Epithelial cell of proximal tubule (primary cell): Measurements from ENCODE around the gene ANKRD52. TPM values are rescaled to one million over a fixed set of nuclear protein-coding genes. Genes with fewer than 3 reads are reported as not detected.

ENCODE experiments used
- DNase-seq: peaks from one replicate; pipeline ENCODE4 v3.0.0-alpha.2; 2011; ENCODE audit warnings: low read depth
- H3K4me3 ChIP-seq: 2 replicates; pipeline ENCODE4 v1.5.1; 2011; ENCODE audit warnings: low read depth, mild to moderate bottlenecking, low read length
- total RNA-seq: library from RNA; depleted of rRNA; stranded (reverse); fragments of >200 nt; gene quantifications from 2 replicates; pipeline ENCODE4 v1.2.3, GENCODE V29; 2015
- TF ChIP-seq, protein P1 (sequence below): conservative IDR thresholded peaks from 2 replicates; pipeline ENCODE4 v1.5.1; 2012; ENCODE audit warnings: low read depth, mild to moderate bottlenecking, low read length

Gene ANKRD52
- total RNA-seq, 1 donor from 2014 or later, result 29.6 TPM

- peak; percentile 62 for DNase-seq
- peak within 1 kb of the TSS; percentile 69 for H3K4me3 ChIP-seq
- TF ChIP-seq, protein P1, sequence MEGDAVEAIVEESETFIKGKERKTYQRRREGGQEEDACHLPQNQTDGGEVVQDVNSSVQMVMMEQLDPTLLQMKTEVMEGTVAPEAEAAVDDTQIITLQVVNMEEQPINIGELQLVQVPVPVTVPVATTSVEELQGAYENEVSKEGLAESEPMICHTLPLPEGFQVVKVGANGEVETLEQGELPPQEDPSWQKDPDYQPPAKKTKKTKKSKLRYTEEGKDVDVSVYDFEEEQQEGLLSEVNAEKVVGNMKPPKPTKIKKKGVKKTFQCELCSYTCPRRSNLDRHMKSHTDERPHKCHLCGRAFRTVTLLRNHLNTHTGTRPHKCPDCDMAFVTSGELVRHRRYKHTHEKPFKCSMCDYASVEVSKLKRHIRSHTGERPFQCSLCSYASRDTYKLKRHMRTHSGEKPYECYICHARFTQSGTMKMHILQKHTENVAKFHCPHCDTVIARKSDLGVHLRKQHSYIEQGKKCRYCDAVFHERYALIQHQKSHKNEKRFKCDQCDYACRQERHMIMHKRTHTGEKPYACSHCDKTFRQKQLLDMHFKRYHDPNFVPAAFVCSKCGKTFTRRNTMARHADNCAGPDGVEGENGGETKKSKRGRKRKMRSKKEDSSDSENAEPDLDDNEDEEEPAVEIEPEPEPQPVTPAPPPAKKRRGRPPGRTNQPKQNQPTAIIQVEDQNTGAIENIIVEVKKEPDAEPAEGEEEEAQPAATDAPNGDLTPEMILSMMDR, result no peak
These were observed 41.9 kb upstream of the ANKRD52 start, which contains the start of gene CS for GRCh38 chr12:56299853-56300643. Gene CS (minus strand): TSS chr12:56300330. CDS start chr12:56300201, 129 bp downstream.

- TF ChIP-seq, protein P1, result no peak
- H3K4me3 ChIP-seq, result peak overlapping the region; percentile 69
- no peak for DNase-seq
These were observed 41.2 kb upstream of the ANKRD52 start for GRCh38 chr12:56299308-56299852.

GRCh38 chr12:56298828-56299227, 40.6 kb upstream of the ANKRD52 start:
- peak overlapping the region; percentile 69 for H3K4me3 ChIP-seq
- no peak for DNase-seq
- TF ChIP-seq, protein P1, result no peak

GRCh38 chr12:56297400-56297799, 39.2 kb upstream of the ANKRD52 start:
- no peak for DNase-seq
- H3K4me3 ChIP-seq, result no peak overlapping the region
- TF ChIP-seq, protein P1, result no peak

DNA sequence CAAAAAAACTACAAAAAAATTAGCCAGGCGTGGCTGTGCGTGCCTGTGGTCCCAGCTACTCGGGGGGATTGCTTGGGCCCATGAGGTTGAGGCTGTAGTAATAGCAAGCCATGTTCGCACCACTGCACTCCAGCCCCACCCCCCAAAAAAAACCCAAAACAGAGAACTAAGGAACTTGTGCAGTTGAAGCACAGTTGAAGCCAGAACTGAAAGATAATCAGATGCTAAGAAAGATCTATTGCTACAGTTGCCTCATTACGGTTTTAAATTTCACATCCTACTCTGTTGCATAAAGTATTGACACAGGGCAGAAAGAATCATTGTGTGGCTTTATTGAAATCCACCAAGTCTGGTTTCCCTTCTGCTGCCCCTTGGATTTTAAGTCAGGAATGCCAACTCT, 38.1 kb upstream of the ANKRD52 start:
- H3K4me3 ChIP-seq, result no peak overlapping the region
- TF ChIP-seq, protein P1, result no peak
- DNase-seq, result no peak

DNA sequence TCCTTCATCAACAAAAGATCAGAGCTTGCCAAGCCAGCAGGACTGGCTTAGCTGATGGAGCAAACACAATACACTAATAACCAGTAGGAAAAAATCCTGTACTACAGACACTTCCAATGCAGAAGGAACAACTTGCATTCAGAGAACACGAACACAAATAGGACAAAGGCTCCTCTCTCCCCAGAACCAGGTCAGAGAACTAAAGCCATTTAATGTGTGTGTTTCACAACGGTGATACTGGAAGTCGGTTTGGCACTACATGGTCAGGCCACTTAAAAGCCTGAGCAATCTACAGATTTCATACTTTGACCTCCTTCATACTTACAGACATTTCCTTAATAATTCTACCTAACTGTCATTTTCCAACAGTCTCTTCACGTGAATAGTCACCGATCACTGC, 35.6 kb upstream of the ANKRD52 start:
- no peak for DNase-seq
- no peak overlapping the region for H3K4me3 ChIP-seq
- TF ChIP-seq, protein P1, result no peak
